Dermis blood vessel endothelial cell (primary cell): Measurements from ENCODE around the gene PPP1R26. TPM values are rescaled to one million over a fixed set of nuclear protein-coding genes. Genes with fewer than 3 reads are reported as not detected.

Experiments
- DNase-seq: peaks from one replicate; pipeline ENCODE4 v3.0.0; 2010
- total RNA-seq: library from RNA; depleted of rRNA; stranded (reverse); fragments of >200 nt; gene quantifications from 2 replicates; pipeline ENCODE4 v1.2.3, GENCODE V29; 2014

The PPP1R26 gene
- total RNA-seq, 1 donor from 2014 or later = 20.8 TPM

DNA sequence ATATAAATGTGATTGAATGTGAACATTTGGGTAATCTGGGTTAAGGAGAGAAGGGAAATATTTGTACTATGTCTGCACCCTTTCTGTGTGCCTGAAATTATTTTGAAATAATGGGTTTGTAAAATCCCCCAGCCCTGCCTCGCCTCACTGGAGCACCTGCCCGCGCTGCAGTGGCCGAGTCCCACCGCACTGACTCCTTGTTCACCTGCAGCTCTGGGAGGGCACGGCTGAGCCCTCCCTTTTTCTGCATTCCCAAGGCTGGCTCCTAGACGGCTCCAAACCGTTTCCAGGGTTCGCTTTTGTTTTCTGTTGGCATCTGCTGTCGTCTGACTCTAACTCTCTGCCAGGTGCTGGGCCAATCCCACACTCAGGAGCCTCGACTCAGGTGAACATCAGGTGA, 17.6 kb upstream of the PPP1R26 start:
- no peak for DNase-seq

DNA sequence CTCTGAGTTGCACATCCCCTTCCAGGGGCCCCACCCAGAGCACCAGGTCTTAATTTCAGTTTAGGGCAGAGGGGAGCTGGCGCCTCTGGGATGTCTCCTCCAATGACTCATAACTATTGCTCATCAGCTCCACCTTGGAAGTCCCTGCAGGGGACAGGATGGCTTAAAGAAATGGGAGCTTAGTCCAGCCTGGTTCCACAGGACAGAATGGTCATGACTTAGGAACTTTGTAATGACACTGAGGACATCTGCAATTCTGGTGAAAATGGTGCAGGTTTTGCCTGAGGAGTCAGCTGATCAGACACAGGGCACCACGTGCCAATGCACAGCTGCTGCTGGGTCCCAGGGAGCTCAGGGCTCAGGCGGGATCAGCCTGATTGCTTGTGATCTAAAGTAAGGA, 16.4 kb upstream of the PPP1R26 start:
- no peak for DNase-seq

DNA sequence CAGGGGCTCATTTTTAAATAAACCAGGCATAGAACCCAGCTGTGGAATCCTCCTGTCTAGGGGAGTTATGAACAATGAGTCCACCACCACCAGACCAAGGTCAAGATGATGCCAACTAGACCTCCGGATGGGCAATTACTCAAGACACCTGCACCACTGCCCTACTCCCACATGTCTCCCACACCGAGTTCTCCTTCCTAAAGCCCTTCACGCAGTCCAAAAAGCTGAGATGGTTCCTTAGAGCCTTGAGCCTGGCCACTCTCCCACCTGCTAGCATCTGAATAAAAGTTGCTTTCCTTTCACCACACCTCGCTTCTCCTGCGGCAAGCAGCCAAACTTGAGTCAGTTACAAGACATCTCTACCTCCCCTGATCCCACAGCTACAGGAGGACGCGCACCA, 15.4 kb upstream of the PPP1R26 start:
- DNase-seq = no peak

DNA sequence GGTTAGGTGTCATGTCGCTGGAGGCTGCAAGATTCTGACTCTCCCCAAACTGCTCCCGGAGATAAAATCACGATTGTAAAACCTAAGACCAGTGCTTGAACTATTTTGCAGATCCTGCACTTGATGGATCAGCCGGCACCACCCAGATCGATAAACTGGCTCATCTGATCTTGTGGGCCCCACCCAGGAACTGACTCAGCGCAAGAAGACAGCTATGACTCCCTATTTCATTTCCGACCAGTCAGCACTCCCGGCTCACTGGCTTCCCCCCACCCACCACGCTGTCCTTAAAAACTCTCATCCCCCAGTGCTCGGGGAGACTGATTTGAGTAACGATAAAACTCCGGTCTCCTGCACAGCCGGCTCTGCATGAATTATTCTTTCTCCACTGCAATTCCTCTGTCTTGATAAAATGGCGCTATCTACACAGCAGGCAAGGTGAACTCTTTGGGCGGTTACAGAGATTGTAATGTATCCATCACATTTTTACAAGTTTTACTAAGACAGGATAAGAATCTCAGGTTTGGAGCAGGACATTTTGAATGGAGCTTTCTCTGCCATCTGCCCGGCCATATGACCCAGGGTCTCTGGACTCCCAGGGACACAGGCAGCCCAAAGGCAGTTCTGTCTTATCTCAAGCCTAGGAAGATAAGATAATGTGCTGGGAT, 10.6 kb upstream of the PPP1R26 start:
- no peak for DNase-seq

DNA sequence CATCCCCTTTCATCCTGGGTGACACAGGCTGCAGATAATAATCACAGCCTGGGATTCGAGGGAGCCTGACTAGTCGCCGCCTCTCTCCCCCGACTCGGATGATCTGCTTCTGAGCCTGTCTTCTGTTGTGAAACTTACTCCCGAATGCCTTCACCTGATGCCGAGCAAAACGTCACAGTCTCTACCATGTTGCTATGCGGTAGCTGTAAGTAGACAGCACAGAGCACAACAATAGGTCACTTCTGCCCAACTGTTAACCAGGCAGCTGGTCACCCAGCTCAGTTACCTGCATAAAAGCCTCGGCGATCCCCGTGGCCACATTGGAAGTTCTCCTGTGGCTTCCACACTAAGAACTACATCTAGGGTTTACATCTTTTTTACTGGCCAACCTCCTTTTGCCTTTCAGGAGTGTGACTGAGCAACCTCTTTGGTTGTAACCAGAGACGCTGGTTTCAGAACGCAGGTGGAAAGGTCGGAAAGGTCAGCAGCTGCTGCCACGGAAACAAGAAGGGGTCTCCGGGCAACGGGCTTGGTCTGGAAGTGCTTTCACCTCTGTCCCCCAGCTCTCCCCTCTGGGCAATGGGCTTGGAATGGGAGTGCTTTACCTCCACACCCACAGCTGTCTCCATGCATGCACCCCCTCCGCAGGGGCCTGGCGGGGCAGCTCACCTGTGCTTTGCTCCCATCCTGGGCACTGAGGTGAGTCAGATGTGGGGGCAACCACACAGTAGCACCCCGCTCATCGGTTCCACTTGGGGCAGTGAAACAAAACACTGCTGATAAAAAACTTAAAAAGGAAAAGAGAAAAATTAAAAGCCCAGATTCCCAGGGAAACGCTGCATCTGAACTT, 7.6 kb upstream of the PPP1R26 start:
- no peak for DNase-seq

DNA sequence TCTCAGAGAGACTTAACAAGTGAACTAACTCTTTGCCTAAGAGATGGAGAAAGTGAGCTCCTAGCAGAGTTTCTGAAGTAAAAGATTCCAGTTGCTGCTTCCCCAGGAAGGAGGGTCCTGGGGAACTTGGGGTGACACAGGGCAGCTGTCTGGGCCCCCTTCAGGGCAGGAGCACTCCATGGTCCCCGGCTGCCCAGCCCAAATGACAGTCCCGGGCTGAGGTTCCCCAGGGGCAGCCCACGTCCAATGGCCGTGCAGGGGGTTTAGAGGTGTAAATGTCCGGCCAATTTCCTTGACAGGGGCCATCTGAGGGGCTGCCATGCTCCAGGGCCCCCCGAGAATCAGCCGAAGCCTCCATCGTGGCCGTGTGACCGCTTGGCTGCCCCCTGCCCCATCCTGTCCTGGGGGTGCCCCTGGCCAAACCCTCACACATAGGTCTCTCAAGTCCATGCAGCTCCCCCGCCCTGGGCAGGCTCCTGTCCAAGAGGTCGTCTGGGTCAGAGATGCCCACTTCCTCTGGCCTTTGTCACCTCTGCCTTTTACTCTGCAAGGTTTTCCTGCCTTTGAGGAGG, 5.5 kb upstream of the PPP1R26 start:
- no peak for DNase-seq

DNA sequence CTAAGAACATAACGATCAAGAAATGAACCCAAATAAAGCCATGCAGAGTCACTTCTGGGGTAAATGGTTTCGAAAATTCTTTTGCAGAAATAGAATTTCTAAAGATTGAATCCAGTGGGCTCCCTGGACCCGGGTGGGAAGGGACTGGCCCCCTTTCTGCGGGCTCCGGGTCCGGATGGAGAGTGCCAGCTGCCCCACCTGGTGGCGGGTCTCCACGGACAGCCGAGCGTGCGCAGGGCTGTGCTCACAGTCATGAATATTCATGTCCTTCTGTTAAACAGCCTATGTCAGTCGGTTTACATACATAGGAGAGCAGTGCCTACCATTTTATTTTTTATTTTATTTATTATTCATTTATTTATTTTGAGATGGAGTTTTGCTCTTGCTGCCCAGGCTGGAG, 4.7 kb upstream of the PPP1R26 start:
- peak; percentile 57 for DNase-seq

DNA sequence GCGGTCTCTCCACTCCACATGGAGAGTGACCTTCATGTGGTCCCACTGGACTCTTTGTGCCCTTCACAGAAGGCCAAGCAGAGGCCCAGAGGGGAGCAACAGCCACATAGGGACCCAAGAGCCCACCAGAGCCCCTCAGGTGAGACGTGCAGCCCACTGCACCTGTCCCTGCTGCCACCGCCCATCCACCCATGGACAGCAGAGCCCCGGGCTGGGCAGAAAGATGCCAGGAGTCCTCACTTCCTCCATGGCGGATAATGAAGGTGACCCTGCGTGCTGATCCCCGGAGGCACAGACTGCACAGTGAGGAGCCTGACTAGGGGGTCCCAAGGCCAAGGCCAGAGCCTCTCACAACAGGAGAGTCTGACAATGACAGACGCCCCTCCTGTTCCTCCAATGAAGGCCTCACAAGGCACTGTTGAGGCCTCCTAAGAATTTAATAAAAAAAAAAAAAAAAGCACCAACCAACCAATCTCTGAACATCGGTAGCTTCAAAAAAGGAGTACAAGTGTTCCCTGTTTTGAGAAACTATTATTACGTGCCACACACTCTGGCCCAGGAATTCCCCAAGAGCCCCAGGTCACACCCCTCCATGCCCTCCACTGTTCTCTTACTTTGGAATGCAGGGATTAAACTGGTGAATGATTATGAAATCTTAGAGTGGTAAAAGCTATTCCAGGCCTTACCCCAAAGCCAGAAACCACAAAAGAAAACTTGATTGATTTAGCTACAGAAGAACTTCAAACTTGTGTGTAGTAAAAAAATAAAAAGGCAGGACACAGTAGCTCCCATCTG, 2.8 kb upstream of the PPP1R26 start:
- no peak for DNase-seq

DNA sequence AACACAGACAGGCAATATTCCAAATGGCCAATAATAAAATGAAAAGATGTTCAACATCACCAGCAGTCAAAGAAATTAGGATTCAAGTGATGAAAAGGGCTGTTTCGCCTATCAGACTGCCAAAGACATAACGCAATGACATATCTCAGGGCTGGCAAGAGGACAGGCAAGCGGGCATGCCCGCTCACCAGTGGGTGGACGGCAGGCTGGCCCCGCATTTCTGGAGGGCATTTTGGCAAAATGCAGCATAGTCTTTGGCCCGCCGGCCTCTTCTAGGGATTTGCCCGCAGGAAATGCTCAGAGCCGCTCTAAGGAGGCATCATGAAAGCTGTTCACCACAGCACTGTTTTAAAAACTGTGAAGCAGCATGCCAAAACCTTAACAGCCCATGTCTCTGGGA, 1.4 kb upstream of the PPP1R26 start:
- no peak for DNase-seq

DNA sequence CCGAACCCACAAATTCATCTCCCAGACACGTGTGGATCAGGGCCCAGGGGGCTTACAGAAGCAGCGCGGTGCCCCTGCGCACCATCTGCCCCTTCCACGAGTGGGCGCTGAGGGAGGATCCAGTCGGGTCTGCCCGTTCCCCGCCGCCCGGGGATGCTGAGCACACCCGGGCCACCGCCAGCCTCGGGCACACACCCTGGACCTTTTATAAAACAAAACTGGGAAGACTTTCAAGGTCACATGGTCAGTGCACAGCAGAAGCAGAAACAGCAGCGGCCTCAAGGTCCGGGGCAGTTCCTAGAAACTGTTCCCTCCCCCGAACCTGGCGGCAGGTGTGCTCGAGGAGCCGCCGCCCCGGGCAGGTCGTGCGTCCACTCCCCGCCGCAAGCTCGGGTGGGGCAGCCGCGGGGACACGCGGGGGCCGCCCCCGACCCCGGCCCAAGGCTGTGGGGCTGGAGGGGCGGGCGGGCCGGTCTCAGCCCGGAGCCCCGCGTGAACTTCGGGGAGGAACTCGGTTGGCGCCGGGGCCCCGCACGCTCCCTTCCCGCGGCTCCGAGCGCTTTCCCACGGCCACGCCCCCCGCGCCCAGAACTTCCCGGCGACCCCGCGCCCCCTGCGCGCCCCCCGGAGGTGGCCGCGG, 633 bp upstream of the PPP1R26 start:
- DNase-seq = peak; percentile 43

DNA sequence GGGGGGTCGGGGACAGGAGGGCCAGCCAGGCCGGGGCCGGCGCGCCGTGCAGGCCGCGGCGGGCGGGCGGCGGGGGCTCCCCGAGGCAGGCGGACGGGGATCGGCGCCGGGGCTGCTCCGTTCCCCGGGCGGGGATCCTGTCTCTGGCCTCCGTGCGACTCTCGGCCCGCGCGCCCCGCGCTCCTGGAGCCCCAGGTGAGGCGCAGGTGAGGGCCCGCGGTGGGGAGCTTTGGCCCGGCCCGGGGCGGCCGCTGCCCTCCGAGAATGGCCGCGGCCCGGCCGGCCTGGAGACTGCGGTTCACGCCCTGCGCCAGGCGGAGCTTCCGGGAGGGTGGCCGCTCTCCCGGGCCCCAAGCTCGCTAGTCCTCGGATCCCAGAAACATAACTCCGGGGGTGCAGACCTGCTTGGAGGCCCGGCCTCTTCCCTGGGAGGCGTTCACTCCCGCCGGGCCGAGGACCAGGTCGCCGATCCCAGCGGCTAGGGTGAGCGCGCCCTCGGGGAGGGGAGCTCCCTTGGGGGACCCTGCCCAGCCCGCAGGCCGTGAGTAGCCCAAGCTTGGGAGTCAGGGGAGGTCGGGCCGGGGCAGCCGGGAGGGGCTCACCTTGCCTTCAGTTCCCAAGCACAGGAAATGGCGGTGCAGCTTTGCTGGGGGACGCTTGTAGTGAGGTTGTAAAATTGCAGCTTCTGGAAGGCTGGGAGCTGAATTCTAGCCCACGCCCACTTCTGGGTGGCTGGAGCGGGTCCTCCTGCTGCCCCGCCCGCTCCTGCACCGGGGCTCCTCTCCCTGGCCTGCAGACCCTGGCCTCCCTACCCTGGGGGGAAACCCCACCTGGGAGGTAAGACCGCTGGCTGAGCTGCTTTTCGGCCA, 723 bp downstream of the PPP1R26 start:
- peak; percentile 42 for DNase-seq

DNA sequence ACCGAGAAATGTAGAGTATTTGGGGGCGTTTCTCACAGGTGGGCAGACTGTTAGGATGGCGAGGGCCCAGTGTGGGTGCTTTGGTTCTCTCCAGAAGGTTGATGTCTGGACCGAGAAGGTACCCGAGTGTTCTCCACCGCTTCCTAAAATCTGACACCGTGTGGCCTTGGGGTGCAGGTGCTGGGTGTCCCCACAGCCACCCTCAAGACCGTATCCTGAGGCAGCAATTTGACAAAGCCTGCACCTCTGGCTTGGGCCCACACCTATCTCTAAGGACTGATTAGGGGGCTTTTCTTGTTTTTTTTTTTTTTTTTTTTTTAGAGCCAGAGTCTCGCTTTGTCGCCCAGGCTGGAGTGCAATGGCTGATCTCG, 1.3 kb downstream of the PPP1R26 start:
- DNase-seq = no peak

DNA sequence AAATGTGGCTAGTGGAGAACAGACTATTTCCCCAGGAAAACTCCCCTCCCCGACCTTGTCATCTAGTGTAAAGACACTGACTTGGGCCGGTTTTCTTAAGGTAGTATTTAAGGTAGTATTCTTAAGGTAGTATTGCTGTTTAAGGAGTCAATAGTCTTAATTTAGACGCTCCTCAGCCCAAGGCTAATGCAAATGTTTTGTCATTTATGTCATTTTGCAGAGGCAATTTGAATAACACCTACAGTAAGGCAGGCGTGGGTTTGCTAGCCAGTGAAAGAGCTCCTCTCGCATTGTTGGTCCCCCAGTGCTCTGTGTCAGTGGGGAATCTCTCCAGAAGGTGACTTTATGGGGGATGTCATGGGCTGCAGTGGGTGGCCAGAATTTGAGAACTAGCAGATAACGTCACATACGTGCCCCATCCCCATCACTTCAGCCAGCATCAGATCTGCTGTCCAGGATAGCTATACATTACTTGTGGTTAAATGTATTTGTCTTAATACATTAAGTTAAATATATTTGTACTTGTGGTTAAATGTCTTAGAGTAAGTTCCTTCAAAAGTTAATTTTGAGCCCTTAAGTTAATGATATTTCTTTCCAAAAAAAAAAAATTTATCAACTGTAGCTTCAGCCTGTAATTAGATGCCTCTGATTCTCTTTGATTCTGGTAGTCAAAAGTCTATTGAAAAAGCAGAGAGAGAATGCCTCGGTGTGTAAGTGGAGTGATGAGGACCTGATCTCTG, 2.6 kb downstream of the PPP1R26 start:
- no peak for DNase-seq

DNA sequence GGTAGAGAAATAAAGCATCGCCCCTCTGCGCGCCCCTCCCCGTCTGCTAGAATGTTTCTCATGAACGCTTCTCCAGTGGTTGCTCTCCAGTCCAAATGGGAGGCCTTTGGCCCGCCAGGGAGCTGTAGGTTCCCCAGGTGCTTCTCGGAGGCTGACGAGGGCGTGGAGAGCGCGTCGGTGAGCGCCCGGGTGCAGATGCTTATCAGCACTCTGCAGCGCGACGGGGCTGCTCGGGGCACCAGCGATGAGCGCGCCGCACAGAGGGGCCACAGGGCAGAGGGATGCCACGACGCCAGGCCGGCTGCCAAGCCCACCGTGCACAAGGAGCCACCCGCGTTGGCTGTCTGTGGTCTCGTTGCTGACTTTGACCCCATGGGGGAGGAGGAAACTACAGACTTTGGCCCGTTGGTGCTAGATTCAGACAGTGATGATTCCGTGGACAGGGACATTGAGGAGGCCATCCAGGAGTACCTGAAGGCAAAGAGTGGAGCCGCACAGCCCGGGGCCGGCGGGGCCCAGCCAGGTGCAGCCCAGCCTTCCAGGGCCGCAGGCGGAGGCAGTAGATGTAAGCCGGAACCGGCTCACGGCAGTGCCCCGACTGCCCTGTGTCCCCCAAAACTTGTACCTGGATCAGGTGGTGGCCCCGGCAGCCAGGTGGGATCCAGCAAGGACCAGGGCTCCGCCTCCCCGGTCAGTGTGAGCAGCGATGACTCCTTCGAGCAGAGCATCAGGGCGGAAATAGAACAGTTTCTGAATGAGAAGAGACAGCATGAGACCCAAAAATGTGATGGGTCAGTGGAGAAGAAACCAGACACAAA, 5.1 kb downstream of the PPP1R26 start:
- DNase-seq = no peak

DNA sequence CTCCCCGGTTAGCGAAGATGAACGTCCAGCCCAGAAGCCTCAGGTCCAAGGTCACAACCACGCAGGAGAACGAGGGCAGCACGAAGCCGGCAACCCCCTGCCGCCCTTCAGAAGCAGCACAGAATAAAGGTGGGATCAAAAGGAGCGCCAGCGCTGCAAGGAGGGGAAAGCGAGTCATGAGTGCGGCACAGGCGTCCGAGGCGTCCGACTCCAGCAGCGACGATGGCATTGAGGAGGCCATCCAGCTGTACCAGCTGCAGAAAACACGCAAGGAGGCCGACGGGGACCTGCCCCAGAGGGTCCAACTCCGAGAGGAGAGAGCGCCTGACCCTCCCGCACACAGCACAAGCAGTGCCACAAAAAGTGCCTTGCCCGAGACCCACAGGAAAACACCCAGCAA, 5.8 kb downstream of the PPP1R26 start:
- no peak for DNase-seq

DNA sequence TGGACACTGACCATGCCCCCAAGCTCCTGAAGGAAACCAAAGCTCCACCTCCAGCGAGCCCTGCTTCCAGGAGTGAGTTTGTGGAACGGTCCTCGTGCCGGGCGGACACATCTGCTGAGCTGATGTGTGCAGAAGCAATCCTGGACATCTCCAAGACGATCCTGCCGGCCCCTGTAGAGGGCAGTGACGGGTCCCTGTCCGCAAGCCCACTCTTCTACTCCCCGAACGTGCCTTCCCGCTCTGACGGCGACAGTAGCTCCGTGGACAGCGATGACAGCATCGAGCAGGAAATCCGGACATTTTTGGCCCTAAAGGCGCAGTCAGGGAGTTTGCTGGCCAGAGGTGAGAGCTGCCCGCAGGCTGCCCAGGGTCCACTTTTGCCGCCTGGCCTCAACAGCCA, 6.2 kb downstream of the PPP1R26 start:
- DNase-seq = no peak

DNA sequence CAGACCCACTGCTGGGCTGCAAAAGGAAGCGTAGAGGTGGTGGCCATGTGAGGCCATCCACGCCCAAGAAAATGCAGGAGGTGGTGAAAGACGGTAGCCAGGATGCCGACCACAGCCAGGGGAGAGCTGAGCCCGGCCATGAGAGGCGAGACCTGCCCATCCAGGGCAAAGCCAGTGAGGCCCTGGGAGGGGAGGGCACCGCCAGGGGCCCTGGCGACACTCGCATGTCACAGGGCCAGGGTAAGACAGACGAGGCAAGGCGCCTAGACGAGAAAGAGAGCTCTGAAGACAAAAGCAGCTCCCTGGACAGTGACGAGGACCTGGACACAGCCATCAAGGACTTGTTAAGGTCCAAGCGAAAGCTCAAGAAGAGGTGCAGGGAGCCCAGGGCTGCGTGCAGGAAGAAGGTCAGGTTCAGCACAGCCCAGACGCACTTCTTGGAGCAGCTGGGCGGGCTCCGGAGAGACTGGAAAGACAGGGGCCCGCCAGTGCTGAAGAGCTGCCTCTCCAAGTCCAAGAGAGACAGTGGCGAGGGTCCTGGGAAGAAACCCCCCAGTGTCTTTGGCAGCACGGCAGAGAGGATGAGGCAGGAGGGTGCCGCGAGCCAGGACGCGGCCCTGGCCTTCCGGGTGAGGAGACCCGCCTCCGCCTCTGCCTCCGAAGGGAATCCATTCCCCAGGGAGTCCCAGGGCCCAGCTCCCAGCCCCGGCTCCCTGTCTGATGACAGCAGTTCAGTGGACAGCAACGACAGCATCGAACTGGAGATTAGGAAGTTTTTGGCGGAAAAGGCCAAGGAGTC, 6.9 kb downstream of the PPP1R26 start:
- DNase-seq = no peak

DNA sequence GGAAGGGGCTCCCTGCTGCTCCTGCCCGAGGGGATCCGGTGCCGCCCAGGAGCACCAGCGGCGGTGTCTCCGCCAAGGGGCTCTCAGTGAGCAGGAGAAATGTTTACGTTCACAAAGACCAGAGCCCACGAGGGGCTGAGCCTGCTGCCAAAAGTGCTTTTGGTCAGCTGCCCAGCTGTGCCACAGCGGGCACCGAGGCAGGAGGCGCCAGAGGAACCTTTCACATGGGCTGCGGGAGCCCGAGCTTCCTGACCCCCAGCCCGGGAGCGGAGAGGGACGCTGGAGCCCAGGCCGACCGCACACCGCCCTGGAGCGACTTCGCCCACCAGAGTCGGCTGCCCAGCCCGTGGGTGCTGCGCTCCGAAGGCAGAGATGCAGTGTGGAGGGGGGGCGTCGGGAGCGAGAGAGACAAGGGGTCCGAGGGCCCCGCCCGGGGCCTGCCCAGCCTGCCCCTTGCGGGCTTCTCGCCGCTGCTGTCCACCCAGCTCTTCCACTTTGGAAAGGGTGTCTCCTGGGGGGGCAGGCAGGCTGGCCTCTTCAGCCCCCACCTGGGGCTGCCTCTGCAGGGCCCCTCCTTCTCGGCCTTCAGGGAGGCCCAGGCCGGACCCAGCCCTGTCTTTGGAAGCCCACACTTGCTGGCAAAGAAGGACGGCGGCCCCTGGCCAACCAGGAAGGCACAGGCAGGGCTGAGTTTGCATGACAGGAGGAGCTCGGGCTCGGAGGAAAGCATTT, 7.9 kb downstream of the PPP1R26 start:
- DNase-seq = no peak

DNA sequence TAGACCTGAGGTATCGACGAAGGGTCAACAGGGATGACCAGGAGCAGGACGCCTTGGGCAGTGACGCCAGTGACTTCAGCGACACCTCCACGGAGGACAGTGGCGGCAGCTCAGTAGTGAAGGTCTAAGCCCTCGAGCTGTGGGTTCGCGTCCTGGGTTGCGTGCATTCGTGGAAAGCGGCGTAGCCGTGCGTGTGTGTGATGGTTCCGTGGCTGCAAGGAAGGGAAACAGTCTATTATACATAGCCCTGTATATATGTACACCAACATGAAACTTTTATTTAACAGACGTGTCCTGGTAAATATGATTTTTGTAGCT, 8.4 kb downstream of the PPP1R26 start:
- DNase-seq = no peak
